ENCODE results near the gene CLRN1.

DNA sequence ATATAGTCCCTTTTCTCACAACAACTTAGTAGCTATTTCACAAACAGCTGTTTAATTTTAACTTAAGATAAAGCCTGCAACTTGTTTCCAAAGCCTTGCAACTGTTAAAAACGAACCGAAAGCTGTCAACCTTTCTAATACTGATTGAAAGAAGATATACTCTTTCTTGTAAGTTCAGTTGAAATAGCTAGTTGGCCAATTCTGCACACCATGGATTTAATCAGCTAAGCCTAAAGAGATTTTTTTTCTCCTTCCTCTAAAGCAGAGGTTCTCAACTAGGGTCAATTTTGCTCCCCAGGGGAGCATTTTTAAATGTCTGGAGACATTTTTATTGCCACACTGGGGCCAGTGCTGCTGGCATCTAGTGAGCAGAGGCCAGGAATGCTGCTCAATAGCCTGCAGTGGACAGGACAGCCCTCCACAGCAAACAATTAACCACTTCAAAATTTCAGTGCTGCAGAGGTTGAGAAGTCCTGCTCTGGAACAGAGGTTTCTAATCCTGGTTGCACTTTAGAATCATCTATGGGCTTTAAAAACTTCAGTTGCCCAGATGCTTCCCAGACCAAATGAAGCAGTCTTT is 93.4 kb downstream of the CLRN1 start:
- TF ChIP-seq, protein P1, sequence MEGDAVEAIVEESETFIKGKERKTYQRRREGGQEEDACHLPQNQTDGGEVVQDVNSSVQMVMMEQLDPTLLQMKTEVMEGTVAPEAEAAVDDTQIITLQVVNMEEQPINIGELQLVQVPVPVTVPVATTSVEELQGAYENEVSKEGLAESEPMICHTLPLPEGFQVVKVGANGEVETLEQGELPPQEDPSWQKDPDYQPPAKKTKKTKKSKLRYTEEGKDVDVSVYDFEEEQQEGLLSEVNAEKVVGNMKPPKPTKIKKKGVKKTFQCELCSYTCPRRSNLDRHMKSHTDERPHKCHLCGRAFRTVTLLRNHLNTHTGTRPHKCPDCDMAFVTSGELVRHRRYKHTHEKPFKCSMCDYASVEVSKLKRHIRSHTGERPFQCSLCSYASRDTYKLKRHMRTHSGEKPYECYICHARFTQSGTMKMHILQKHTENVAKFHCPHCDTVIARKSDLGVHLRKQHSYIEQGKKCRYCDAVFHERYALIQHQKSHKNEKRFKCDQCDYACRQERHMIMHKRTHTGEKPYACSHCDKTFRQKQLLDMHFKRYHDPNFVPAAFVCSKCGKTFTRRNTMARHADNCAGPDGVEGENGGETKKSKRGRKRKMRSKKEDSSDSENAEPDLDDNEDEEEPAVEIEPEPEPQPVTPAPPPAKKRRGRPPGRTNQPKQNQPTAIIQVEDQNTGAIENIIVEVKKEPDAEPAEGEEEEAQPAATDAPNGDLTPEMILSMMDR (IDR thresholded peaks at IDR 0.05) = no peak
- TF ChIP-seq ZFX (IDR thresholded peaks at IDR 0.05; ENCODE audit: borderline replicate concordance) = no peak
